Esophagus muscularis mucosa (tissue), 4 donors: ENCODE data around the gene NAA60. TPM values are rescaled to one million over a fixed set of nuclear protein-coding genes. Genes with fewer than 3 reads are reported as not detected.

Source experiments
- DNase-seq: peaks from one replicate; pipeline ENCODE4 v3.0.0-alpha.2; 2017; ENCODE audit errors: extremely low spot score
- H3K27ac ChIP-seq, 4 donors: fragments of 200-600 bp; sonication (generic); replicated peaks in 1 of 4; 1 replicate in 3 of 4; 2 replicates in 1 of 4; pipeline ENCODE4 v1.5.1; 2016 to 2019; ENCODE audit warnings: mild to moderate bottlenecking in 1 of 4
- H3K27me3 ChIP-seq, 4 donors: fragments of 200-600 bp; sonication (generic); one replicate each; pipeline versions ENCODE4 v1.5.1 to v1.6.0; 2016 to 2019
- H3K36me3 ChIP-seq, 4 donors: fragments of 200-600 bp; sonication (generic); one replicate each; pipeline ENCODE4 v1.5.1; 2016 to 2019
- H3K4me1 ChIP-seq, 4 donors: fragments of 200-600 bp; sonication (generic); one replicate each; pipeline ENCODE4 v1.5.1; 2016 to 2019
- H3K4me3 ChIP-seq, 4 donors: fragments of 200-600 bp; sonication (generic); 1 replicate in 2 of 4; 2 replicates in 2 of 4; pipeline ENCODE4 v1.5.1; 2016 to 2019; ENCODE audit warnings: mild to moderate bottlenecking in 4 of 4, moderate library complexity in 1 of 4
- H3K9me3 ChIP-seq, 4 donors: fragments of 200-600 bp; sonication (generic); 1 replicate in 3 of 4; 2 replicates in 1 of 4; pipeline ENCODE4 v1.5.1; 2016 to 2019
- EP300 ChIP-seq: sonication (generic); formaldehyde crosslinking; IDR thresholded peaks from one replicate; pipeline ENCODE4 v1.6.1; 2017; ENCODE audit warnings: antibody characterized with exemption
- POLR2A ChIP-seq: fragments of 450-650 bp; IDR thresholded peaks from one replicate; pipeline ENCODE4 v1.6.1; 2017; ENCODE audit warnings: antibody characterized with exemption, moderate library complexity, mild to moderate bottlenecking, low read depth
- POLR2AphosphoS5 ChIP-seq, 2 donors: sonication (generic); formaldehyde crosslinking; IDR thresholded peaks; one replicate each; pipeline ENCODE4 v1.6.1; 2017; ENCODE audit warnings: antibody characterized with exemption in 2 of 2
- WGBS: methylation state at CpG from one replicate; pipeline ENCODE4 v1.1.5; 2018; 5-methylcytosine and 5-hydroxymethylcytosine counted together
- intact Hi-C: fragments of 100-400 bp; cut with DNase I; formaldehyde crosslinking; loops from one replicate; pipeline ENCODE4 v1.15.1; 2023
- small RNA-seq, 3 donors: library from RNA; depleted of rRNA; stranded (forward); fragments of <200 nt; gene quantifications; one replicate each; pipeline ENCODE3, GENCODE V24; 2016
- total RNA-seq, 4 donors: library from RNA; depleted of rRNA; stranded (reverse); fragments of >200 nt; gene quantifications; one replicate each; pipeline versions ENCODE4 v1.1.0 to v1.2.1, GENCODE V29; 2016
- TF ChIP-seq, protein P1 (sequence below), 3 experiments: fragments of 200-600 bp in 2 of 3; fragments of 450-650 bp in 1 of 3; sonication (generic) in 2 of 3; IDR thresholded peaks; one replicate each; pipeline ENCODE4 v1.5.1; 2017 to 2019; ENCODE audit warnings: antibody characterized with exemption in 3 of 3, mild to moderate bottlenecking in 2 of 3, moderate library complexity in 1 of 3

NAA60 gene
- total RNA-seq, 4 donors from 2014 or later = 28.0 to 59.8 (median 47.8) TPM

DNA sequence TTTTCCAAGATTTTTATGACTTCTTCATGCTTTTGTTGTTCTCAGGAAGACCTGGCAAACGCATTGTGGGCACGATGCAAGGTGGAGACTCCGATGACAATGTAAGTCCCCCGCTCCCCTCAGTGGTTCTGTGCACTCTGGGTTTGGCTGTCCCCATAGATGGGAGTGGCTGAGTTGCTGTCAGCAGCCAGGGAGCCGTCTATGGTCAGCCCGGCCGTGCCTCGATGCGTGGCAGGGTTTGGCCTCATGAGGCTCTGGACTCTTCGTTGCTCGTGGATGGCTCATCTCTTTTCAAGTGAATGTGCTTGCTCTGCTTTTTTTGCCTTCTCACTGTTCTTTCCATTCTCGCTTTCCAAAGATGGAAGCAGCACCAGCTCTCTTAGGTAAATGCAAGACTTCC, 89.3 kb downstream of the NAA60 start:
- no peak for DNase-seq
- Histone ChIP-seq H3K9me3 (no peaks in the 10 kb centered on the region), H3K27me3 (no peaks in the 10 kb centered on the region), H3K27ac (no peak overlapping the region), H3K4me1 (peaks cover 0 to 24% (median 20%) of the 10 kb centered on the region in 4 donors), H3K4me3 (no peak overlapping the region), H3K36me3 (peaks cover 23 to 76% (median 70%) of the 10 kb centered on the region in 4 donors)
- intact Hi-C loops = no loop called here
- TF ChIP-seq POLR2A (no peak), POLR2AphosphoS5 (IDR thresholded peaks at IDR 0.05) (no peak), EP300 (no peak)
- TF ChIP-seq, protein P1, sequence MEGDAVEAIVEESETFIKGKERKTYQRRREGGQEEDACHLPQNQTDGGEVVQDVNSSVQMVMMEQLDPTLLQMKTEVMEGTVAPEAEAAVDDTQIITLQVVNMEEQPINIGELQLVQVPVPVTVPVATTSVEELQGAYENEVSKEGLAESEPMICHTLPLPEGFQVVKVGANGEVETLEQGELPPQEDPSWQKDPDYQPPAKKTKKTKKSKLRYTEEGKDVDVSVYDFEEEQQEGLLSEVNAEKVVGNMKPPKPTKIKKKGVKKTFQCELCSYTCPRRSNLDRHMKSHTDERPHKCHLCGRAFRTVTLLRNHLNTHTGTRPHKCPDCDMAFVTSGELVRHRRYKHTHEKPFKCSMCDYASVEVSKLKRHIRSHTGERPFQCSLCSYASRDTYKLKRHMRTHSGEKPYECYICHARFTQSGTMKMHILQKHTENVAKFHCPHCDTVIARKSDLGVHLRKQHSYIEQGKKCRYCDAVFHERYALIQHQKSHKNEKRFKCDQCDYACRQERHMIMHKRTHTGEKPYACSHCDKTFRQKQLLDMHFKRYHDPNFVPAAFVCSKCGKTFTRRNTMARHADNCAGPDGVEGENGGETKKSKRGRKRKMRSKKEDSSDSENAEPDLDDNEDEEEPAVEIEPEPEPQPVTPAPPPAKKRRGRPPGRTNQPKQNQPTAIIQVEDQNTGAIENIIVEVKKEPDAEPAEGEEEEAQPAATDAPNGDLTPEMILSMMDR (IDR thresholded peaks at IDR 0.05) = no peak
- 96% methylated on average over 12 of the region's 12 CpGs for WGBS

DNA sequence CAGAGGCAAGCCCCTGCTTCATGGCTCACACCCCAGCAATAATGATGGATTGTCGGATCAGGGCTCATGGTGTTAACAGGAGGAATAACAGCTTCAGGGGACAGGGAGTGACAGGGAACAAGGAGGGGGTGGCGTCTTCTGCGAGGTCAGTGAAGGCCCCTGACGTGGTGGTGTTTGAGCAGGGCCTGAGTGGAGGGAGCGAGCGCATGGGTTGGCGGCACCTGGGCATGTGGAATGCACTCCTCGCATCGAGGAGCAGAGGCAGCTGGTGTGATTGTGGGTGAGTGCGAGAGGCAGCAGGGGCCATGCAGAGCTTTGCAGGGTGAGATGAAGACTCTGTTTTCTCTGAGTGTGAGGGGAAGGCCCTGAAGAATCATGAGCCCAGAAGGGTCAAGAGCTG, 90.6 kb downstream of the NAA60 start:
- intact Hi-C loops = no loop called here
- Histone ChIP-seq H3K9me3 (no peaks in the 10 kb centered on the region), H3K36me3 (peaks cover 23 to 77% (median 66%) of the 10 kb centered on the region in 4 donors), H3K4me3 (no peak overlapping the region), H3K4me1 (peaks cover 0 to 23% (median 20%) of the 10 kb centered on the region in 4 donors), H3K27ac (no peak overlapping the region), H3K27me3 (no peaks in the 10 kb centered on the region)
- DNase-seq = no peak
- no peak for TF ChIP-seq POLR2A
- TF ChIP-seq POLR2AphosphoS5 (IDR thresholded peaks at IDR 0.05) = no peak
- no peak for TF ChIP-seq EP300
- TF ChIP-seq, protein P1 (IDR thresholded peaks at IDR 0.05) = no peak
- WGBS = 95% methylated on average over 10 of the region's 10 CpGs

DNA sequence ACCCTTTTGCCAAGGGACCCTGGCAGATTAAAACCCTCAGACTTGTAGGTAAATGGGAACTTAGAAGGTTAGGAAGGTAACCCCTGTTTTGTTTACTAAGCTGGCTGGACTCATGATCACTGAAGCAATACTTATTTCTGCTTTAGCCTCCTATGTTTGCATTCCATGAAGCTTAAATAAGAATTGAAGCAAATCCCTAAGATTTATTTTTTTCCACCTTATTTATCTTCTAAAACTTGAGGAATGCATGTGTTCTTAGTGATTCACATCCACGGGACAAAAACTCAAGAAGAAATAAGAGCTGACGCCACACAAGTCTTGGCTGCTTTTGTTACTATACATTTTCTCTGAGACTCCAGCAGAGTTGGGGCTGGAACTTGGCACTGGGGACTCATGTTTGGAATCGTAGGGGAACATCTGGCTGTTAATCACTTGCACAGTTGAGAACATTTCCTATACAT, 92.8 kb downstream of the NAA60 start:
- Histone ChIP-seq H3K27me3 (no peaks in the 10 kb centered on the region), H3K36me3 (peaks cover 24 to 78% (median 66%) of the 10 kb centered on the region in 4 donors), H3K27ac (peak overlapping the region in 2 of 4 donors; percentile 2 to 37), H3K4me1 (peaks cover 0 to 23% (median 20%) of the 10 kb centered on the region in 4 donors), H3K4me3 (no peak overlapping the region), H3K9me3 (no peaks in the 10 kb centered on the region)
- intact Hi-C loops = no loop called here
- no peak for DNase-seq
- TF ChIP-seq POLR2AphosphoS5 (IDR thresholded peaks at IDR 0.05) = no peak
- no peak for TF ChIP-seq POLR2A
- TF ChIP-seq, protein P1 (IDR thresholded peaks at IDR 0.05) = no peak
- TF ChIP-seq EP300 = no peak
- WGBS = 45% methylated on average over 3 of the region's 3 CpGs

Small RNA genes lying within 50 kb of the gene (small RNA-seq; reads per million reads assigned to genes)
- 0 reads per million in 3 donors for gene MIR6126

Other genes with a start within 250 kb of the NAA60 start
- 1 to 10 TPM; 5.8 to 8.2 (median 7.1) TPM for gene ZNF200, start 208.5 kb upstream of the NAA60 start, total RNA-seq
- 1 to 10 TPM; 1.2 to 4.0 (median 1.5) TPM for gene MEFV, start 187.0 kb upstream of the NAA60 start, total RNA-seq
- gene ZNF263, start 160.2 kb upstream of the NAA60 start, total RNA-seq = 10 to 100 TPM; 31.1 to 54.3 (median 42.8) TPM
- gene TIGD7, start 138.2 kb upstream of the NAA60 start, total RNA-seq = 1 to 10 TPM; 4.6 to 8.3 (median 7.6) TPM
- 10 to 100 TPM; 15.4 to 18.9 (median 16.9) TPM for gene ZNF75A, start 138.2 kb upstream of the NAA60 start, total RNA-seq
- gene OR2C1, start 87.8 kb upstream of the NAA60 start, total RNA-seq = not detected
- 10 to 100 TPM; 12.9 to 16.1 (median 15.2) TPM for gene ZSCAN32, start 42.7 kb upstream of the NAA60 start, total RNA-seq
- gene ZNF174, start 42.5 kb upstream of the NAA60 start, total RNA-seq = 10 to 100 TPM in 3 of 4 donors, 1 to 10 TPM in 1; 8.9 to 23.2 (median 16.4) TPM
- 1 to 10 TPM; 1.5 to 2.2 (median 1.8) TPM for gene ZNF597, start 176 bp upstream of the NAA60 start, total RNA-seq
- not detected for gene C16orf90, start 51.8 kb downstream of the NAA60 start, total RNA-seq
- 10 to 100 TPM; 25.0 to 31.5 (median 26.9) TPM for gene CLUAP1, start 57.3 kb downstream of the NAA60 start, total RNA-seq
- gene NLRC3, start 133.7 kb downstream of the NAA60 start, total RNA-seq = 1 to 10 TPM in 1 of 4 donors, under 1 TPM in 3; 0.57 to 2.5 (median 0.95) TPM
- 1 to 10 TPM; 3.0 to 5.8 (median 3.9) TPM for gene SLX4, start 167.9 kb downstream of the NAA60 start, total RNA-seq
- gene DNASE1, start 211.0 kb downstream of the NAA60 start, total RNA-seq = 10 to 100 TPM in 3 of 4 donors, 1 to 10 TPM in 1; 2.8 to 16.3 (median 12.9) TPM